IPS DF 4.7 (cell line): Measurements from ENCODE around the gene ADAMTS13.
"Not testable (repeated sequence)": the region's sequence is repeated elsewhere in the genome, so short reads cannot be mapped to it uniquely, and the experiment has no call there.

Experiments
- DNase-seq: peaks from one replicate; pipeline ENCODE4 v3.0.0-alpha.2; 2013; ENCODE audit warnings: low spot score; ENCODE audit errors: extremely low read depth

ADAMTS13 gene

GRCh38 chr9:133391449-133391848 is 30.7 kb upstream of the ADAMTS13 start:
- not testable (repeated sequence) for DNase-seq

- not testable (repeated sequence) for DNase-seq
Measured at GRCh38 chr9:133392308-133392707, 29.9 kb upstream of the ADAMTS13 start.

GRCh38 chr9:133393399-133393798 is 28.8 kb upstream of the ADAMTS13 start:
- no peak for DNase-seq

- no peak for DNase-seq
Measured at GRCh38 chr9:133394687-133395271, 27.4 kb upstream of the ADAMTS13 start.

- no peak for DNase-seq
Measured at GRCh38 chr9:133396952-133397351, 25.2 kb upstream of the ADAMTS13 start.

- no peak for DNase-seq
Measured at GRCh38 chr9:133397370-133397769, 24.8 kb upstream of the ADAMTS13 start.

- DNase-seq: no peak
Measured at GRCh38 chr9:133397895-133398294, 24.3 kb upstream of the ADAMTS13 start.

- DNase-seq: no peak
Measured at GRCh38 chr9:133400292-133400691, 21.9 kb upstream of the ADAMTS13 start.

GRCh38 chr9:133401588-133401987 is 20.6 kb upstream of the ADAMTS13 start:
- DNase-seq: no peak

- DNase-seq: no peak
Measured at GRCh38 chr9:133402689-133403088, 19.5 kb upstream of the ADAMTS13 start.

GRCh38 chr9:133403766-133404453 is 18.3 kb upstream of the ADAMTS13 start:
- DNase-seq: no peak

GRCh38 chr9:133404454-133405002 is 17.6 kb upstream of the ADAMTS13 start:
- DNase-seq: no peak

- no peak for DNase-seq
Measured at GRCh38 chr9:133405508-133406438, 16.4 kb upstream of the ADAMTS13 start.

- DNase-seq: no peak
Measured at GRCh38 chr9:133406480-133407307, 15.5 kb upstream of the ADAMTS13 start.

GRCh38 chr9:133408042-133408441 is 14.1 kb upstream of the ADAMTS13 start:
- DNase-seq: no peak

- DNase-seq: no peak
Measured at GRCh38 chr9:133415170-133415569, 7.0 kb upstream of the ADAMTS13 start.

GRCh38 chr9:133417541-133418461 is 4.4 kb upstream of the ADAMTS13 start, which contains the start of gene REXO4:
TSS of gene REXO4 (minus strand) at chr9:133418010. CDS start at chr9:133417844, 166 bp downstream.
- DNase-seq: no peak

- no peak for DNase-seq
Measured at GRCh38 chr9:133419005-133419404, 3.2 kb upstream of the ADAMTS13 start.

- DNase-seq: no peak
Measured at GRCh38 chr9:133420392-133420827, 1.8 kb upstream of the ADAMTS13 start.

GRCh38 chr9:133423216-133423615 is 1.0 kb downstream of the ADAMTS13 start:
- no peak for DNase-seq
